AG04450 (cell line): ENCODE measurements around the gene ACP2. TPM values are rescaled to one million over a fixed set of nuclear protein-coding genes. Genes with fewer than 3 reads are reported as not detected.

Experiments
- CTCF ChIA-PET: fragments of 300-600, 350-600 bp; formaldehyde crosslinking; extraction: SDS; loops from one replicate; lab custom pipeline; 2022; ENCODE audit warnings: antibody characterized with exemption, inconsistent platforms; lab: Charles Lee
- POLR2A ChIA-PET: fragments of 350-600 bp; formaldehyde crosslinking; extraction: SDS; loops from one replicate; lab custom pipeline; 2021; ENCODE audit warnings: antibody characterized with exemption, inconsistent platforms; lab: Yijun Ruan, JAX
- DNase-seq: peaks from one replicate; pipeline ENCODE4 v3.0.0-alpha.2; 2011; ENCODE audit warnings: low read depth, low spot score
- H3K27ac ChIP-seq: one replicate; pipeline ENCODE4 v1.5.1; 2012; ENCODE audit warnings: low read depth, low read length, control low read depth
- H3K27me3 ChIP-seq: one replicate; pipeline ENCODE4 v1.6.0; 2012; ENCODE audit warnings: low read length; ENCODE audit not compliant: control insufficient read depth, insufficient read depth
- H3K4me3 ChIP-seq: 2 replicates; pipeline ENCODE4 v1.5.1; 2011; ENCODE audit warnings: mild to moderate bottlenecking, low read depth, low read length, control low read depth
- H3K9me3 ChIP-seq: 2 replicates; pipeline ENCODE4 v1.5.1; 2012; ENCODE audit warnings: low read length; ENCODE audit not compliant: control insufficient read depth, insufficient read depth
- polyA plus RNA-seq: library from polyadenylated mRNA; depleted of rRNA; stranded (reverse); fragments of >200 nt; gene quantifications from 2 replicates; pipeline ENCODE4 v1.2.3, GENCODE V29; 2011
- TF ChIP-seq, protein P1 (sequence below): IDR thresholded peaks from 2 replicates; pipeline ENCODE4 v1.5.1; 2011; ENCODE audit warnings: low read depth, low read length, control low read depth, inconsistent platforms

The ACP2 gene
- polyA plus RNA-seq, 1 experiment = 20.8 TPM

DNA sequence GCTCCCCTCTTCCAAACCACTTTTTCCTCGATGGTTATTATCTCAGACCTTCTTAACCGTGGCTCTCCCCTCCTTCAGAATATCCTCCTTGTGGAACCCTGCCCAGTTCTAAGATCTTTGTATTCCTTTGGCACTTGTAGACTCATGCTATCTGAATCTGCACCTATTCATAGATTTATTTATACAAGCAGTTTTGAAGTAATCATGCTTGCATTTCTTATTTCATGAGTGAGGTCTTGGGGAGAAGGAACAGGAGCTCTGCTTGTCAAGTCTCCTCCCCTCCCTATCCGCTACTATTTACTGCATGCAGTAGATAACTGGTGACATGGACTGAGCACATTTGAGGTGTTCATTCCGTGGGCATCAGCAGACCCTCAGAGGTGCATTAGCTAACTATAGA is 15.9 kb upstream of the ACP2 start:
- H3K27me3 ChIP-seq = no peaks in the 10 kb centered on the region
- no peaks in the 10 kb centered on the region; the same call in 1 of the 2 replicates for H3K9me3 ChIP-seq
- DNase-seq = peak; percentile 34
- peak overlapping the region; percentile 25 for H3K27ac ChIP-seq
- ChIA-PET CTCF (interaction anchor here (0.9 to 2.4 kb wide), 4 partner anchors 31 to 90 kb away, joined by 3 to 9 read pairs (median 6); no protein-coding TSS in a partner anchor), POLR2A (interaction anchor here (0.5 to 1.2 kb wide), 2 partner anchors 12 to 26 kb away, joined by 3 to 5 read pairs; no protein-coding TSS in a partner anchor)
- TF ChIP-seq, protein P1, sequence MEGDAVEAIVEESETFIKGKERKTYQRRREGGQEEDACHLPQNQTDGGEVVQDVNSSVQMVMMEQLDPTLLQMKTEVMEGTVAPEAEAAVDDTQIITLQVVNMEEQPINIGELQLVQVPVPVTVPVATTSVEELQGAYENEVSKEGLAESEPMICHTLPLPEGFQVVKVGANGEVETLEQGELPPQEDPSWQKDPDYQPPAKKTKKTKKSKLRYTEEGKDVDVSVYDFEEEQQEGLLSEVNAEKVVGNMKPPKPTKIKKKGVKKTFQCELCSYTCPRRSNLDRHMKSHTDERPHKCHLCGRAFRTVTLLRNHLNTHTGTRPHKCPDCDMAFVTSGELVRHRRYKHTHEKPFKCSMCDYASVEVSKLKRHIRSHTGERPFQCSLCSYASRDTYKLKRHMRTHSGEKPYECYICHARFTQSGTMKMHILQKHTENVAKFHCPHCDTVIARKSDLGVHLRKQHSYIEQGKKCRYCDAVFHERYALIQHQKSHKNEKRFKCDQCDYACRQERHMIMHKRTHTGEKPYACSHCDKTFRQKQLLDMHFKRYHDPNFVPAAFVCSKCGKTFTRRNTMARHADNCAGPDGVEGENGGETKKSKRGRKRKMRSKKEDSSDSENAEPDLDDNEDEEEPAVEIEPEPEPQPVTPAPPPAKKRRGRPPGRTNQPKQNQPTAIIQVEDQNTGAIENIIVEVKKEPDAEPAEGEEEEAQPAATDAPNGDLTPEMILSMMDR = no peak
- no peak overlapping the region for H3K4me3 ChIP-seq

DNA sequence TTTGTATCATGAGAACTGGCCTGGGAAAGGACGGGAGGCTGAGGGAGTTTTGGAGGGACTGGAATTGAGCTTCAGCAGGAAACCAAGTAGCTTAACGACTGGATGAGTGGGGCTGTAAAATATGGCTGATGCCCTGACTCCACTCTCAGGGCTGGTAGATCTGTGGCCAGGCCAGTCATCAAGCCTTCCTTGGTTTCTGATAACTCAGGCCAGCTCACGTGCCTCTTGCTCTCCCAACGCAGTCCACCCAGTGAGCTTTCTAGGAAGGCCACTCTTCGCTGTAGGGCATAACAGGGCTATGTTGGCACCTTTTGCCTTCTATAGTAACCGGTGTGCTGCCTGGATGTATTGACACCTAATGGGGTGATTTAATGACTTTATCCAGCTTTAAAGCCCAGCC is 15.5 kb upstream of the ACP2 start:
- Histone ChIP-seq H3K27me3 (no peaks in the 10 kb centered on the region), H3K27ac (peak overlapping the region; percentile 23), H3K4me3 (no peak overlapping the region), H3K9me3 (no peaks in the 10 kb centered on the region; the same call in 1 of the 2 replicates)
- no peak for DNase-seq
- CTCF ChIA-PET = interaction anchor here (0.5 to 2.4 kb wide), 5 partner anchors 30 to 90 kb away, joined by 3 to 9 read pairs (median 5); no protein-coding TSS in a partner anchor
- TF ChIP-seq, protein P1 = no peak
- POLR2A ChIA-PET = interaction anchor here (0.5 to 1.2 kb wide), 2 partner anchors 12 to 26 kb away, joined by 3 to 5 read pairs; no protein-coding TSS in a partner anchor

DNA sequence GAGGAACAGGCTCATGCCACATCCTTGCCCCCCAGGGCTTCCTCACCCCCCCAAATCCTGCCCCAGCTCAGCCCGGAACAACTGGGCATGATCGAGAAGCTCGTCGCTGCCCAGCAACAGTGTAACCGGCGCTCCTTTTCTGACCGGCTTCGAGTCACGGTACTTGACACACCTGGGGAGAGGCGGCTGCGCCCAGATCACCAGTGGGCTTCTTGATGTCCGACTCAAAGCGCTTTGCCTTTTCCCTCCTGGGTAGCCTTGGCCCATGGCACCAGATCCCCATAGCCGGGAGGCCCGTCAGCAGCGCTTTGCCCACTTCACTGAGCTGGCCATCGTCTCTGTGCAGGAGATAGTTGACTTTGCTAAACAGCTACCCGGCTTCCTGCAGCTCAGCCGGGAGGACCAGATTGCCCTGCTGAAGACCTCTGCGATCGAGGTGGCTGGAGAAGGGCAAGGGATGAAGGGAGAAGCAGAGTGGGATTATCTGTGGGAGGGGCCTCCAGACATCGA is 12.7 kb upstream of the ACP2 start:
- no peak for DNase-seq
- ChIA-PET POLR2A (no interaction called here), CTCF (interaction anchor here (0.6 to 0.7 kb wide), 2 partner anchors 94 to 113 kb away, joined by 3 read pairs; no protein-coding TSS in a partner anchor)
- Histone ChIP-seq H3K27ac (no peak overlapping the region), H3K27me3 (no peaks in the 10 kb centered on the region), H3K4me3 (no peak overlapping the region), H3K9me3 (no peaks in the 10 kb centered on the region; the same call in 1 of the 2 replicates)
- TF ChIP-seq, protein P1 = no peak

DNA sequence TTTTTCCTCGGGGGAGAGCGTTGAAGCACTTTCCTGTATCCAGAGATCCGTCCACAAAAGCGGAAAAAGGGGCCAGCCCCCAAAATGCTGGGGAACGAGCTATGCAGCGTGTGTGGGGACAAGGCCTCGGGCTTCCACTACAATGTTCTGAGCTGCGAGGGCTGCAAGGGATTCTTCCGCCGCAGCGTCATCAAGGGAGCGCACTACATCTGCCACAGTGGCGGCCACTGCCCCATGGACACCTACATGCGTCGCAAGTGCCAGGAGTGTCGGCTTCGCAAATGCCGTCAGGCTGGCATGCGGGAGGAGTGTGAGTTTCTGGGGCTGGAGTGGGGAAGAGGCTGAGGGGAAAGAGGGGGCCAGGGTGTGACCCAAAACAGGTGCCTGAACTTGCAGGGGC is 11.8 kb upstream of the ACP2 start:
- Histone ChIP-seq H3K9me3 (no peaks in the 10 kb centered on the region; the same call in 1 of the 2 replicates), H3K4me3 (no peak overlapping the region), H3K27me3 (no peaks in the 10 kb centered on the region), H3K27ac (no peak overlapping the region)
- POLR2A ChIA-PET = interaction anchor here (0.9 kb wide), 1 partner anchor 75 kb away, joined by 7 read pairs; no protein-coding TSS in a partner anchor
- CTCF ChIA-PET = interaction anchor here (0.9 to 4.0 kb wide), 12 partner anchors 8 to 95 kb away, joined by 3 to 48 read pairs (median 12); partner anchors contain the start of genes ACP2 and ARFGAP2
- TF ChIP-seq, protein P1 = no peak
- DNase-seq = no peak
